Measurements from ENCODE around the gene USP46.

Gene USP46

GRCh38 chr4:52655506-52655905 lies 3.6 kb downstream of the USP46 start:
- Histone ChIP-seq H3K27me3 (replicated peaks) (no peaks in the 10 kb centered on the region), H3K27ac (no peak overlapping the region), H3K4me3 (ENCODE audit: low read depth, low read length) (no peak overlapping the region), H3K36me3 (replicated peaks) (no peaks in the 10 kb centered on the region)
- no peak for DNase-seq
- TF ChIP-seq CTCF (IDR thresholded peaks at IDR 0.05; ENCODE audit: low read depth, low read length, missing control alignments): no peak
- in situ Hi-C loops (cut with HindIII; ENCODE audit: low pct_ligation_motif_present, low sequenced_read_pairs): no loop called here

- in situ Hi-C loops (cut with HindIII; ENCODE audit: low pct_ligation_motif_present, low sequenced_read_pairs): no loop called here
- H3K27me3 ChIP-seq (replicated peaks): no peaks in the 10 kb centered on the region
- no peaks in the 10 kb centered on the region for H3K36me3 ChIP-seq (replicated peaks)
- no peak overlapping the region for H3K4me3 ChIP-seq (ENCODE audit: low read depth, low read length)
- DNase-seq: no peak
- TF ChIP-seq CTCF (IDR thresholded peaks at IDR 0.05; ENCODE audit: low read depth, low read length, missing control alignments): no peak
- no peak overlapping the region for H3K27ac ChIP-seq
Measured at GRCh38 chr4:52651996-52652672, 7.0 kb downstream of the USP46 start.

- DNase-seq: no peak
- in situ Hi-C loops (cut with HindIII; ENCODE audit: low pct_ligation_motif_present, low sequenced_read_pairs): no loop called here
- no peak for TF ChIP-seq CTCF (IDR thresholded peaks at IDR 0.05; ENCODE audit: low read depth, low read length, missing control alignments)
- H3K4me3 ChIP-seq (ENCODE audit: low read depth, low read length): no peak overlapping the region
- no peaks in the 10 kb centered on the region for H3K27me3 ChIP-seq (replicated peaks)
- no peak overlapping the region for H3K27ac ChIP-seq
- no peaks in the 10 kb centered on the region for H3K36me3 ChIP-seq (replicated peaks)
Measured at GRCh38 chr4:52648836-52649235, 10.3 kb downstream of the USP46 start.

GRCh38 chr4:52646741-52647140 lies 12.4 kb downstream of the USP46 start:
- DNase-seq: no peak

GRCh38 chr4:52646096-52646495 lies 13.0 kb downstream of the USP46 start:
- Histone ChIP-seq H3K27ac (no peak overlapping the region), H3K4me3 (ENCODE audit: low read depth, low read length) (no peak overlapping the region), H3K36me3 (replicated peaks) (no peaks in the 10 kb centered on the region), H3K27me3 (replicated peaks) (no peaks in the 10 kb centered on the region)
- in situ Hi-C loops (cut with HindIII; ENCODE audit: low pct_ligation_motif_present, low sequenced_read_pairs): no loop called here
- no peak for DNase-seq
- TF ChIP-seq CTCF (IDR thresholded peaks at IDR 0.05; ENCODE audit: low read depth, low read length, missing control alignments): no peak

More at GRCh38 chr4:52646741-52647140, 12.4 kb downstream of the USP46 start:
- Histone ChIP-seq H3K4me3 (ENCODE audit: low read depth, low read length) (no peak overlapping the region), H3K27me3 (replicated peaks) (no peaks in the 10 kb centered on the region), H3K27ac (no peak overlapping the region), H3K36me3 (replicated peaks) (no peaks in the 10 kb centered on the region)
- TF ChIP-seq CTCF (IDR thresholded peaks at IDR 0.05; ENCODE audit: low read depth, low read length, missing control alignments): no peak
- in situ Hi-C loops (cut with HindIII; ENCODE audit: low pct_ligation_motif_present, low sequenced_read_pairs): no loop called here

- TF ChIP-seq CTCF (IDR thresholded peaks at IDR 0.05; ENCODE audit: low read depth, low read length, missing control alignments): no peak
- H3K4me3 ChIP-seq (ENCODE audit: low read depth, low read length): no peak overlapping the region
- DNase-seq: no peak
- no peaks in the 10 kb centered on the region for H3K27me3 ChIP-seq (replicated peaks)
- no peak overlapping the region for H3K27ac ChIP-seq
- in situ Hi-C loops (cut with HindIII; ENCODE audit: low pct_ligation_motif_present, low sequenced_read_pairs): no loop called here
- H3K36me3 ChIP-seq (replicated peaks): no peaks in the 10 kb centered on the region
Measured at GRCh38 chr4:52645300-52645699, 13.8 kb downstream of the USP46 start.

Data from brain microvascular endothelial cell (primary cell).